Measurements from ENCODE around the gene FGD3. TPM values are rescaled to one million over a fixed set of nuclear protein-coding genes. Genes with fewer than 3 reads are reported as not detected.

Gene FGD3
- polyA plus RNA-seq, 6 donors from 2014 or later, result 37.0 to 115 (median 65.8) TPM

GRCh38 chr9:93024986-93025630, 77.8 kb downstream of the FGD3 start:
- Mint-ChIP-seq H3K9me3 (no peaks in the 10 kb centered on the region), H3K36me3 (peaks cover 0 to 8% of the 10 kb centered on the region in 2 donors), H3K27ac (peak overlapping the region; percentile 37 to 94 (median 56)), H3K27me3 (no peaks in the 10 kb centered on the region), H3K4me3 (peak overlapping the region in 1 of 8 donors; percentile 9), H3K4me1 (peaks cover 29 to 34% (median 31%) of the 10 kb centered on the region in 3 donors)
- no peak for ATAC-seq (ENCODE audit: low read depth in 2 of 2)
- DNase-seq, result no peak

- no peak for DNase-seq
- Mint-ChIP-seq H3K4me3 (no peak overlapping the region), H3K36me3 (peaks cover 2 to 12% of the 10 kb centered on the region in 2 donors), H3K9me3 (no peaks in the 10 kb centered on the region), H3K27me3 (no peaks in the 10 kb centered on the region), H3K27ac (peak overlapping the region in 4 of 6 donors; percentile 47 to 94 (median 56)), H3K4me1 (peaks cover 32 to 36% (median 35%) of the 10 kb centered on the region in 3 donors)
- ATAC-seq (ENCODE audit: low read depth in 2 of 2), result no peak
Measured at GRCh38 chr9:93025736-93026135, 78.4 kb downstream of the FGD3 start.

GRCh38 chr9:93026640-93027039, 79.3 kb downstream of the FGD3 start:
- peak overlapping the region; percentile 47 to 98 (median 82) for H3K27ac Mint-ChIP-seq
- peaks cover 6 to 18% of the 10 kb centered on the region in 2 donors for H3K36me3 Mint-ChIP-seq
- DNase-seq (no peak), ATAC-seq (ENCODE audit: low read depth in 2 of 2) (no peak)
- no peaks in the 10 kb centered on the region for H3K27me3 Mint-ChIP-seq
- H3K4me3 Mint-ChIP-seq, result peak overlapping the region in 1 of 8 donors; percentile 6
- no peaks in the 10 kb centered on the region for H3K9me3 Mint-ChIP-seq
- H3K4me1 Mint-ChIP-seq, result peaks cover 37 to 44% (median 39%) of the 10 kb centered on the region in 3 donors

- Mint-ChIP-seq H3K27ac (peak overlapping the region; percentile 90 to 98 (median 93)), H3K36me3 (peaks cover 6 to 10% of the 10 kb centered on the region in 2 donors), H3K4me3 (peak overlapping the region in 6 of 8 donors; percentile 77 to 88 (median 84)), H3K9me3 (no peaks in the 10 kb centered on the region), H3K4me1 (peaks cover 39 to 45% (median 45%) of the 10 kb centered on the region in 3 donors), H3K27me3 (no peaks in the 10 kb centered on the region)
- ATAC-seq (ENCODE audit: low read depth in 2 of 2) (no peak), DNase-seq (no peak)
Measured at GRCh38 chr9:93027750-93028149, 80.4 kb downstream of the FGD3 start.

GRCh38 chr9:93028448-93029006, 81.2 kb downstream of the FGD3 start:
- Mint-ChIP-seq H3K9me3 (no peaks in the 10 kb centered on the region), H3K4me3 (peak overlapping the region; percentile 48 to 92 (median 84)), H3K27me3 (no peaks in the 10 kb centered on the region), H3K27ac (peak overlapping the region; percentile 90 to 98 (median 92)), H3K4me1 (peaks cover 43 to 53% (median 48%) of the 10 kb centered on the region in 3 donors), H3K36me3 (peaks cover 6 to 15% of the 10 kb centered on the region in 2 donors)
- ATAC-seq (ENCODE audit: low read depth in 2 of 2), result peak; percentile 91 to 93
- DNase-seq, result peak; percentile 71

DNA sequence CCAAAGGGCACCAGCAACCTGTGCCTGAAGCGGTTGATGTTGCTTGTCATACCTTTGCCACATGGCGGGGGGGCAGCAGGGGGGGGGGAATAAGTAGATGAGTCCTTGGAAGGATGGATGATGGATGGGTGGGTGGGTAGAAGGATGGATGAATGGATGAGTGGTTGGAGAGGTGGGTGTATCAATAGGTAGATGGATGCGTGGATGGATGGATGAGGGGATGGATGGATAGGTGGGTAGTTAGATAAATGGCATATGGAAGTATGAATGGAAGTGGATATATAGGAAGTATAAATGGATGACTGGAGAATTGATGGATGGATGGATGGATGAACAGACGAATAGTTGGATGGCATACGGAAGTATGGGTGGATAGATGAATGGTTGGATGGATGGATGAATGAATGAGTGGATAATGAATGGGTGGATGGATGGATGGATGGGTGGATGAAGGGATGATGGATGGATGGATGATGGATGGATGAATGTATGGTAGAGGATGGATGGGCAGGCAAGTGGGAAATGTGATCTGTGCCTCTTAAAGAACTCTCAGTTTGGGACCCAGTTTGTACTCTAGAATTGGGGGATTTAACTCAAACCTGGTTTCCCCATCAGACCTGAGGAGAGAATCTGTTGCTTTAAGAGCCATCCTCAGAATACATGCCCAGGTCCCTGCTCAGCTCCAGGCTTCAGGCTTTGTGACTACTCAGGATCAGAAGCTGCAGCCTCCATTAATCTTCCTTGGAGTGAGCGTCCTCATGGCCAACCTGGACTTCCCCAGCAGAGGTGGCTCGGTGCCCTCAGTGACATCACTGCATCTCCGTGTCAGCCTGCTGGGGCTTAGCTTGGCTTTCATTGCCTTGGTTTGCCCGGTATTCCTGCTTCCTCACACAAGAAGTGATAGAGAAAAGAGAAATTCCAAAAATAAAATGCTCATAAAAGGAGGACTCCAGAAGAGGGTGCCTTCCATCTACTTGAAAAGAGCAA, 83.6 kb downstream of the FGD3 start:
- peaks cover 43 to 61% (median 51%) of the 10 kb centered on the region in 3 donors for H3K4me1 Mint-ChIP-seq
- peak overlapping the region in 3 of 8 donors; percentile 2 to 81 (median 50) for H3K4me3 Mint-ChIP-seq
- ATAC-seq (ENCODE audit: low read depth in 2 of 2) (no peak), DNase-seq (no peak)
- H3K9me3 Mint-ChIP-seq, result no peaks in the 10 kb centered on the region
- peak overlapping the region in 5 of 6 donors; percentile 48 to 71 (median 62) for H3K27ac Mint-ChIP-seq
- peaks cover 6 to 17% of the 10 kb centered on the region in 2 donors for H3K36me3 Mint-ChIP-seq
- no peaks in the 10 kb centered on the region for H3K27me3 Mint-ChIP-seq

GRCh38 chr9:93031629-93032430, 84.5 kb downstream of the FGD3 start:
- ATAC-seq (ENCODE audit: low read depth in 2 of 2) (no peak), DNase-seq (no peak)
- Mint-ChIP-seq H3K4me3 (peak overlapping the region in 2 of 8 donors; percentile 2 to 50), H3K27me3 (no peaks in the 10 kb centered on the region), H3K27ac (peak overlapping the region in 5 of 6 donors; percentile 9 to 82 (median 56)), H3K9me3 (no peaks in the 10 kb centered on the region), H3K36me3 (peaks cover 6 to 17% of the 10 kb centered on the region in 2 donors), H3K4me1 (peaks cover 44 to 54% (median 48%) of the 10 kb centered on the region in 3 donors)

GRCh38 chr9:93032545-93032944, 85.2 kb downstream of the FGD3 start:
- Mint-ChIP-seq H3K27me3 (no peaks in the 10 kb centered on the region), H3K4me3 (peak overlapping the region in 1 of 8 donors; percentile 28), H3K4me1 (peaks cover 41 to 52% (median 43%) of the 10 kb centered on the region in 3 donors), H3K27ac (peak overlapping the region; percentile 41 to 92 (median 65)), H3K36me3 (peaks cover 6 to 17% of the 10 kb centered on the region in 2 donors), H3K9me3 (no peaks in the 10 kb centered on the region)
- DNase-seq, result no peak
- no peak for ATAC-seq (ENCODE audit: low read depth in 2 of 2)

- Mint-ChIP-seq H3K4me1 (peaks cover 34 to 42% (median 41%) of the 10 kb centered on the region in 3 donors), H3K9me3 (no peaks in the 10 kb centered on the region), H3K4me3 (peak overlapping the region in 3 of 8 donors; percentile 12 to 57 (median 30)), H3K36me3 (peaks cover 6 to 17% of the 10 kb centered on the region in 2 donors), H3K27me3 (no peaks in the 10 kb centered on the region), H3K27ac (peak overlapping the region; percentile 57 to 95 (median 78))
- DNase-seq (no peak), ATAC-seq (ENCODE audit: low read depth in 2 of 2) (no peak)
Measured at GRCh38 chr9:93033531-93033930, 86.2 kb downstream of the FGD3 start.

DNA sequence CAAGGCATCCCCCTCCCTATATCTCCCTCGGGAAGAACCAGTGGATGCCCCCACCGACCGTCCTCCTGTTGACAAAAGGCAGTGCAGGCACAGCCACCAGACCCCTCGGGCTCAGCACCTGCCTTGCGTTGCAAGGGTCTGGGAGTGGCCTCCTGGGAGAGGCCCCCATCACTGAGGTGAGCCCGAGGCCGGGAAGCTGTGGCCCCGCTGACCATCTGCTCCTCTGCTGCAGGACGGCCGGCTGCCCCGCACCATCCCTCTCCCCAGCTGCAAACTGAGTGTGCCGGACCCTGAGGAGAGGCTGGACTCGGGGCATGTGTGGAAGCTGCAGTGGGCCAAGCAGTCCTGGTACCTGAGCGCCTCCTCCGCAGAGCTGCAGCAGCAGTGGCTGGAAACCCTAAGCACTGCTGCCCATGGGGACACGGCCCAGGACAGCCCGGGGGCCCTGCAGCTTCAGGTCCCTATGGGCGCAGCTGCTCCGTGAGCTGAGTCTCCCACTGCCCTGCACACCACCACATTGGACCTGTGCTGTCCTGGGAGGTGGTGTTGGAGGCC, 87.9 kb downstream of the FGD3 start:
- DNase-seq (no peak), ATAC-seq (ENCODE audit: low read depth in 2 of 2) (no peak)
- Mint-ChIP-seq H3K4me1 (peaks cover 26 to 46% (median 33%) of the 10 kb centered on the region in 3 donors), H3K36me3 (peaks cover 6 to 17% of the 10 kb centered on the region in 2 donors), H3K27ac (peak overlapping the region in 3 of 6 donors; percentile 6 to 78 (median 26)), H3K4me3 (peak overlapping the region in 1 of 8 donors; percentile 41), H3K27me3 (no peaks in the 10 kb centered on the region), H3K9me3 (no peaks in the 10 kb centered on the region)

- H3K4me3 Mint-ChIP-seq, result no peak overlapping the region
- peaks cover 22 to 41% (median 28%) of the 10 kb centered on the region in 3 donors for H3K4me1 Mint-ChIP-seq
- DNase-seq (no peak), ATAC-seq (ENCODE audit: low read depth in 2 of 2) (no peak)
- no peaks in the 10 kb centered on the region for H3K9me3 Mint-ChIP-seq
- H3K27ac Mint-ChIP-seq, result peak overlapping the region in 5 of 6 donors; percentile 6 to 78 (median 67)
- H3K36me3 Mint-ChIP-seq, result peaks cover 2 to 11% of the 10 kb centered on the region in 2 donors
- no peaks in the 10 kb centered on the region for H3K27me3 Mint-ChIP-seq
Measured at GRCh38 chr9:93035821-93036351, 88.6 kb downstream of the FGD3 start.

Measured in naive B cell (primary cell).